Activated gamma-delta T cell treated with Interleukin-2 at 50 U/mL for 16 hours (primary cell): Measurements from ENCODE around the gene LAMB4.

ENCODE experiments used
- DNase-seq: peaks from one replicate; pipeline ENCODE4 v3.0.0-alpha.2; 2020

LAMB4 gene

GRCh38 chr7:108104324-108104723 lies 25.8 kb downstream of the LAMB4 start:
- DNase-seq, result no peak

GRCh38 chr7:108103558-108104298 lies 26.4 kb downstream of the LAMB4 start:
- DNase-seq, result no peak

GRCh38 chr7:108102671-108103312 lies 27.4 kb downstream of the LAMB4 start:
- DNase-seq, result no peak

- DNase-seq, result no peak
Observed at GRCh38 chr7:108101759-108102158, 28.4 kb downstream of the LAMB4 start.

- DNase-seq, result no peak
Observed at GRCh38 chr7:108099713-108100112, 30.4 kb downstream of the LAMB4 start.

- no peak for DNase-seq
Observed at GRCh38 chr7:108097703-108098102, 32.5 kb downstream of the LAMB4 start.

GRCh38 chr7:108096996-108097395 lies 33.2 kb downstream of the LAMB4 start:
- DNase-seq, result no peak

- no peak for DNase-seq
Observed at GRCh38 chr7:108094933-108095710, 35.0 kb downstream of the LAMB4 start.

- no peak for DNase-seq
Observed at GRCh38 chr7:108094346-108094745, 35.8 kb downstream of the LAMB4 start.

- DNase-seq, result no peak
Observed at GRCh38 chr7:108093851-108094331, 36.3 kb downstream of the LAMB4 start.

GRCh38 chr7:108093341-108093740 lies 36.8 kb downstream of the LAMB4 start:
- no peak for DNase-seq

GRCh38 chr7:108091461-108091831 lies 38.7 kb downstream of the LAMB4 start:
- DNase-seq, result no peak

GRCh38 chr7:108090791-108091460 lies 39.2 kb downstream of the LAMB4 start:
- no peak for DNase-seq

- no peak for DNase-seq
Observed at GRCh38 chr7:108089381-108089780, 40.8 kb downstream of the LAMB4 start.

GRCh38 chr7:108088729-108089128 lies 41.4 kb downstream of the LAMB4 start:
- no peak for DNase-seq

GRCh38 chr7:108087778-108088177 lies 42.4 kb downstream of the LAMB4 start:
- no peak for DNase-seq

- DNase-seq, result no peak
Observed at GRCh38 chr7:108086962-108087361, 43.2 kb downstream of the LAMB4 start.

GRCh38 chr7:108086546-108086945 lies 43.6 kb downstream of the LAMB4 start:
- DNase-seq, result no peak

- DNase-seq, result no peak
Observed at GRCh38 chr7:108083980-108084379, 46.2 kb downstream of the LAMB4 start.

- no peak for DNase-seq
Observed at GRCh38 chr7:108079648-108080591, 50.2 kb downstream of the LAMB4 start.

- DNase-seq, result no peak
Observed at GRCh38 chr7:108079276-108079647, 50.9 kb downstream of the LAMB4 start.

GRCh38 chr7:108078691-108079090 lies 51.5 kb downstream of the LAMB4 start:
- no peak for DNase-seq
